A673 (cell line): Measurements from ENCODE around the gene C21orf91.
"Not testable (repeated sequence)": the region's sequence is repeated elsewhere in the genome, so short reads cannot be mapped to it uniquely, and the experiment has no call there.

Experiments
- EZH2 ChIP-seq: fragments of 200-600 bp; sonication (generic); IDR thresholded peaks from 2 replicates; pipeline ENCODE4 v1.6.1; 2017; ENCODE audit warnings: borderline replicate concordance, low read depth, mild to moderate bottlenecking, mixed read lengths, antibody characterized with exemption, low read length; ENCODE audit not compliant: poor library complexity, severe bottlenecking
- TF ChIP-seq, protein P1 (sequence below): fragments of 300-800, 200-600 bp; sonication (generic); conservative IDR thresholded peaks from 2 replicates; pipeline ENCODE4 v1.5.1; 2017; ENCODE audit warnings: low read depth, mild to moderate bottlenecking, antibody characterized with exemption, low read length, moderate library complexity, mixed read lengths

DNA sequence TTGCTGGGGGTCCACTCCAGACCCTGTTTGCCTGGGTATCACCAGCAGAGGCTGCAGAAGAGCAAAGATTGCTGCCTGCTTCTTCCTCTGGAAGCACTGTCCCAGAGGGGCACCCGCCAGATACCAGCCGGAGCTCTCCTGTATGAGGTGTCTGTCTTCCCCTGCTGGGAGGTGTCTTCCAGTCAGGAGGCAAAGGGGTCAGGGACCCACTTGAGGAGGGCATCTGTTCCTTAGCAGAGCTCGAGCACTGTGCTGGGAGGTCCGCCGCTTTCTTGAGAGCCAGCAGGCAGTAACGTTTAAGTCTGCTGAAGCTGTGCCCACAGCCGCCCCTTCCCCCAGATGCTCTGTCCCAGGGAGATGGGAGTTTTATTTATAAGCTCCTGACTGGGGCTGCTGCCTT lies 44.1 kb downstream of the C21orf91 start:
- TF ChIP-seq, protein P1, sequence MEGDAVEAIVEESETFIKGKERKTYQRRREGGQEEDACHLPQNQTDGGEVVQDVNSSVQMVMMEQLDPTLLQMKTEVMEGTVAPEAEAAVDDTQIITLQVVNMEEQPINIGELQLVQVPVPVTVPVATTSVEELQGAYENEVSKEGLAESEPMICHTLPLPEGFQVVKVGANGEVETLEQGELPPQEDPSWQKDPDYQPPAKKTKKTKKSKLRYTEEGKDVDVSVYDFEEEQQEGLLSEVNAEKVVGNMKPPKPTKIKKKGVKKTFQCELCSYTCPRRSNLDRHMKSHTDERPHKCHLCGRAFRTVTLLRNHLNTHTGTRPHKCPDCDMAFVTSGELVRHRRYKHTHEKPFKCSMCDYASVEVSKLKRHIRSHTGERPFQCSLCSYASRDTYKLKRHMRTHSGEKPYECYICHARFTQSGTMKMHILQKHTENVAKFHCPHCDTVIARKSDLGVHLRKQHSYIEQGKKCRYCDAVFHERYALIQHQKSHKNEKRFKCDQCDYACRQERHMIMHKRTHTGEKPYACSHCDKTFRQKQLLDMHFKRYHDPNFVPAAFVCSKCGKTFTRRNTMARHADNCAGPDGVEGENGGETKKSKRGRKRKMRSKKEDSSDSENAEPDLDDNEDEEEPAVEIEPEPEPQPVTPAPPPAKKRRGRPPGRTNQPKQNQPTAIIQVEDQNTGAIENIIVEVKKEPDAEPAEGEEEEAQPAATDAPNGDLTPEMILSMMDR: not testable (repeated sequence)
- not testable (repeated sequence) for TF ChIP-seq EZH2
